GM21390 (cell line): ENCODE measurements around the gene COL13A1.

Experiments
- ATAC-seq: cut with Tn5 transposase; IDR thresholded peaks from one replicate; pipeline ENCODE4 v1.9.1; 2021; ENCODE audit not compliant: unreplicated experiment

The COL13A1 gene

DNA sequence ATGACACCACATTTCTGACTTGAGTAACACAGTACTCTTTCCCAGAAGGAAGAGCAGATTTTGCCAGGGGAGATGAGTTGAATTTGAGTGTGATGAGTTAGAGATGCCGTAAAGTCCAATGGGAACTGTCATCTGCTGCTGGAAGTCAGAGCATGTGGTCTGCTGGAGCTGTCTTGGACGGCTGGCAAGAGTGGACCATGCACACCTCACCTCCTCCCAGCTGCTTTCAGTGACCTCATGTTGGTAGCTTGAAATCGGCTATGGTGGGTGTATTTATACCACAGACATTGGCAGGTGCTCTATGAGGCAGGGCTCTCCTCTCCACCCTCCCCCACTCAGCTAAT lies 82.3 kb downstream of the COL13A1 start:
- ATAC-seq = no peak

DNA sequence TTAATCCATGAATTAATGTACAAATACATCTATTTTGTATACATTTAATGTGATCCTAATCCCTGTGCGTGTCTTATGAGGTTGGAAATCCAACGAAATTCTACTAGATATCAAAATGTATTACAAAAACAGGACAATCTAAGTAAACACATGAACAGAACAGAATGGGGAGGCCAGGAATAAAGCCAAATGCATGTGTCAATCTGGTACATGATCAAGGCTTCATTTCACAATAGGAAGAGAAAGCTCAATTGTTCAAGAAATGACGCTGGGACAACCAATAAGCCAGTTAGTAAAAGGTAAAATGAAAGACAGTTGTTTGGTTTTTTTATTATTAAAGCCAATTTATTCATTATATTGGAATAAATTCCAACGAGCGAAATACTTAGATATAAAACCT lies 83.0 kb downstream of the COL13A1 start:
- ATAC-seq = no peak

DNA sequence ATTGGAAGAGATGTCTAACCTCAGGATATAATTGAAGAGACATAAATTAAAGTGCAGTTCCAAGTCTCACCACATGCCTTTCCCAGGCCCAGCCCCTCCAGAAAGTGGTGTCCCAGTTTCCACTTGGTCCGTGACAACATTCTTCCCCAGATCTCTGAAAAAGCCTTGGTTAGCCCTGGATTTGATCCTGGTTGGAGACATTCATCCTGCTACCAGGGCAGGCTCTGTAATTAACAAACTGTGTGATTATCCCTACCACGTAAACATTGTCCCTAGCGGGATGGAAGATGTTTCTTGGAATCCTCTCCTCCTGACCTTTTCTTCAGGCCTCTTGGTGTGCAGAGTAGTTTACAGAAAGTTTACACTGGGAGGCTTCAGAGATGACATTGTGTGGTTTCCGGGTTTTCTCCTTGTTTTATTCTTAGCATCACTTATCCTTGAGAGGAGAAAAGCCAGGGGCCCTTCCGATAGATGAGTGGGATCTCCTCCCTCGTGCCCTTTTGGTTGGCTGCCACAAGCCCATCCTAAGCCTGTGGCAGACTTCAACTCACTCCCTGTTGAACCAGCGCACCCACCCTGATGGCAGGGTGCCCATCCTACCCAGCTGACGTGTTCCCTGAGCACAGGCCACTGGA lies 83.8 kb downstream of the COL13A1 start:
- ATAC-seq = no peak

DNA sequence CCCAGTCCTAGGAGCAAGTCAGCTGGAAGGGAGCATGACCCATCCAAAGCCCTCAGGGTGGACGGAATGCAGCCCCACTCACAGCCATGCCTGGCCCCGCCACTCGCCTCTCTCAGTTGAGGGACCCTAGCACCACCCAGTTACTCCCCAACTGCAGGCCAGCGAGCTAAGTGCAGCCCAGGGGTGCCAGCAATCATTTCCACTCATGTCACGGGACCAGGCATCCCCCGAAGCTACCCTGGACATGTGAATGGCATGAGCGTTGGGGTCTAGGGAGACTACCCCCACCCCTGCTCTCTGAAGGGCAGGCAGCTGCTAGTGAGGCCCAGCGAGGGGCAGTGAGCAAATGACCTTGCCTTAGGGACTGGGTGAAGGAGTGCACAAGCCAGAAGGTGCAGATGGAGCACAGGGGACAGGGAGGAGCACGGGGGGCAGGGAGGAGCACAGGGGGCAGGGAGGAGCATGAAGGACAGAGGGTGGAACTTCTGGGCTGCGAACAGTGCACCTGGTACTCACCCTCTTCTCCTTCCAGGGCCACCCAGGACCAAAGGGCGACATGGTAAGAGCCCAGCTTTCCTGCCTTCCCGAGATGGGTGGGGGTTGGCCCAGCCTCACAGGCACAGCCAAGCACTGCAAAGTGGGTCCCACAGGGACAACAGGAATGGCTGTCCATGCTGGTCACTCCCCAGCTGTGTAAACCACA lies 87.3 kb downstream of the COL13A1 start:
- ATAC-seq = no peak

DNA sequence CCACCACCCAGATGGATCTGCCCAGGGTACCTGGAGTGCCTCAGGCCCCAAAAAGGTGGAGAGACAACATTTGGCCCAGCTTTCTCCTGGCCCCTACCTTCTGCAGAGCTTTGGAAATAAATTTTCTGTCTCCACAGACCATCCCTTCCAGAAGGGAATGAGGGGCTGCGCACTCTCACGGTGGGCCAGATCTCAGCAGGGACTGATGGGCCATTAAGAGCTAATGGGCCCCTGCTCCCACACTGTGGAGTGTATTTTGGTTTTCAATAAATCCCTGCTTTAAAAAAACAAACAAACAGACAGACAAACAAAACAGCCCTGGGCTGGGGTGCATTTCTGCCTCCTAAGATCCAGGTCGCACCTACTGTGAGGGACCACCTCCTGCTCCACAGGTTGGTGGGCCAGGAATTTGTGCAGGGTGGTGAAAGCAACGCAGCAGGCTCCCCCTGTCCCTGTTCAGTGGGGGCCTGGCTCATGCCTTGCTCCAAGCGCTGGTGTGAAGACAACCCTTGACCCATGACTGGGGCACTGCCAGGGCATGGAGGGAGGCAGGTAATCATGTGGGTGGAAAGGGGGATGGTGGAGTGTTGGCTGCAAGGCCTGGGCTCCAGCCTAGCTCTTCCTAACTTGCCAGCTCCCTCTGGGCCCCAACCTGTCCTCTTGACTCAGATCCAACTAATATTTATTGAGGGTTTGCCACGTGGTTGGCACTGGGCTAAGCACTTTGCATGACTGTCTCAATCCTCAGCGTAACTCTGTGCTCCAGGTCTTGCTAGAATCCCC lies 88.5 kb downstream of the COL13A1 start:
- ATAC-seq = no peak

- no peak for ATAC-seq
Observed at GRCh38 chr10:69891057-69891617, 89.4 kb downstream of the COL13A1 start.

- no peak for ATAC-seq
Observed at GRCh38 chr10:69892406-69892805, 90.7 kb downstream of the COL13A1 start.

- no peak for ATAC-seq
Observed at GRCh38 chr10:69892816-69893215, 91.1 kb downstream of the COL13A1 start.

DNA sequence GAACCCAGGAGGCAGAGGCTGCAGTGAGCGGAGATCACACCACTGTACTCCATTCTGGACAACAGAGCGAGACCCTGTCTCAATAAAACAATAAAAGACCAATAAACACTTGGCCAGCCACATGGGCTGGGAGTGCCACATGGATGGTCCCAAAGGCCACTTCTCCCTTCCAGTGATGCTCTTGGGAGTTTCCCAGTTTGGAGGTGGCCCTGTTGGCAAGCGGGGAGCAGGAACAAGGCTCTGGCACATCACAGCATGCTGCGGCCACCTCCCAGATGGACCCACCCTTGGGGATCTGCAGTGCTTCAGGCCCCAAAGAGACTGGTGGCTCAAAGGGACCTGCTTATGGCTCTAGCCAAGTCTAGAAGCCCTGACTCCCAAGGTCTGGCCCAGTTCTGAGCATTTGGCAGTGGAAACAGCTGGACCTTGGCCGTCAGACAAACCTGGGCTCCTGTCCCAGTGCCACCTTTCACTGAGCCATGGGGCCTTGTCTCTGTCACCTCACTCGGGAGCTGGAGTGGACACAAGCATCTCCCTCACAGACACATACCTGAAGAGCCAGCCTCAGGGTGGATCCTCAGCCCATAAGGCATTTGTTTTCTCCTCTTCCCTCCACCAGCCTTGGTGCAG lies 91.7 kb downstream of the COL13A1 start:
- ATAC-seq = no peak

- no peak for ATAC-seq
Observed at GRCh38 chr10:69894156-69894555, 92.5 kb downstream of the COL13A1 start.

- no peak for ATAC-seq
Observed at GRCh38 chr10:69895759-69896158, 94.1 kb downstream of the COL13A1 start.

GRCh38 chr10:69896606-69897231 lies 95.0 kb downstream of the COL13A1 start:
- ATAC-seq = no peak

- ATAC-seq = no peak
Observed at GRCh38 chr10:69897432-69897831, 95.7 kb downstream of the COL13A1 start.

DNA sequence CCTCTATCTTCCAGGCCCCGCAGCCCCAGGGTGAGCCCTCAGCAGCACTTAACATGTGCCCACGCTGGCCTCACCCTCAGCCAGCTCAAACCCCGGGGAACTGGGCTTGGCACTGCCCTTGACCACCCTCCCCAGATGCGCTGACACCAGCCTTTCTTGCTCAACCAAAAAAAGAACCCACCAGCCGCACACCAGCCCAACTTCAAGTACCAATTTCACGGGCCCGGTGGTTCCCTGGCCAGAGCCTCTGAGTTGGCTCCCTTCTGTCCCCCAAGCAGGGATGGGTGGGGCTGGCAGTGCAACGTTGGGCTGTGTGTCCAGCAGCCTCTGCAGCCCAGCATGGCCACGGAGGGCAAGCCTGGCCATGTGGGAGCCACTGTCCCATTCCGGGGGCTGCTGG lies 96.3 kb downstream of the COL13A1 start:
- no peak for ATAC-seq

- no peak for ATAC-seq
Observed at GRCh38 chr10:69898524-69898923, 96.8 kb downstream of the COL13A1 start.

- ATAC-seq = no peak
Observed at GRCh38 chr10:69898941-69899340, 97.2 kb downstream of the COL13A1 start.

GRCh38 chr10:69899727-69900595 lies 98.3 kb downstream of the COL13A1 start:
- no peak for ATAC-seq

GRCh38 chr10:69901022-69901421 lies 99.3 kb downstream of the COL13A1 start:
- no peak for ATAC-seq

GRCh38 chr10:69901628-69902505 lies 100.2 kb downstream of the COL13A1 start:
- ATAC-seq = no peak
